Activated CD4-positive, alpha-beta T cell treated with anti-CD3 and anti-CD28 coated beads, Interleukin-2, amount 50 U/mL, for 4 hours (primary cell): Measurements from ENCODE around the gene ESPNL.

ENCODE experiments used
- DNase-seq, 2 experiments: peaks; one replicate each; pipeline ENCODE4 v3.0.0-alpha.2; 2020

ESPNL gene

DNA sequence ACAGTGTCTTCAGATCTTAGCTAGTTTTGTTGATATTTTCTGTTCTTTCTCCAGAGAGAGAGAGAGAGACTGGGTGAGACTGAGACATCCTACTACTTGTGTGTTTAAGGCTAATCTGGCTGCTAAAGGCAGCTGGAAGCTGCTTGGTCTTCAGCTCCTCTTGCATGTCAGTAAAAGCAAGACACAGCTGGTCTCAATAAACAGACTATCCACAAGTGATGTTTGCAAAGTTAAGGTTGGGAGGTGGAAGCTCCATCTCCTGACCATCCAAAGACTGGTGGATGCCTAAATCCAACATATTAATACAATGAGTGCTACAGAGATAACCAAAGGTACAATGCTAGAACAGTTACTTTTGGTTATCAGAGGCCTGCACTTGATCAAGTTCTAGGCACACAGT, 76.5 kb downstream of the ESPNL start:
- no peak for DNase-seq

DNA sequence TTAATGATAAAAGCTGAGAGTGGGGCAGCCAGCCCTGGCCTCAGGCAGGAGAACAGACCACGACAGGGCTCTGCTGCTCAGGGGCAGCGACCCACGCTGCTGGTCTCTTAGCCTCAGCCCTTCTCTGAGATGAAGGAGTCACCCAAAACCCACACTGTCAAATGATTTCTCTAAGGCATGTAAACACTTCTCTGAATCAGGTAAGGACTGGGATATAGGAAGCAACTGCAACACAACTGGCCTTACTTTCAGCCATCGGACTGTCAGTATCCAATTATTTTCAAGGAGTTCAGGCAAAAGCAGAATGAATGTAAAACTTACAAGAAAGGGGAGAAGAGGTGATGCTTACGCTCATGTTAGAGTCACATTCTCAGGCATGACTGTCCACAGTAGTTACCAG, 80.4 kb downstream of the ESPNL start:
- no peak for DNase-seq

DNA sequence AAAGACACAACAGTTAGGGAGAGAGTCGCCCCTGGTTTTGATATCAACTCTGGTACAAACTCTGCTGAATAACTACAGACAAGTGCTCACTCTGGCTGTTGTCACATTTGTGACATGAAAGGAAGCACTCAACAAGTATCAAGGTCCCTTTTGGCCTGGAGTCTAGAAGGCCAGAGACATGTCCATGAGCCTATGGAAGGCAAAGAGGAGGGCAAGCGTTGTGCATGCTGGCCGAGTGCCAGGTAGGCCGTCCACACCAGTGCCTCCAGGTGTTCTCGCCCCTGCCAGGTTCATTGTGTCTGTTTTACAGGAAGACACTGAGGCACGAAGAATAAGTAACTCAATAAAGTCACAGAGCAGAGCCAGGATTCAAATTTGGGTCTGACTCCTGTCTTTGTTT, 82.2 kb downstream of the ESPNL start:
- DNase-seq, result no peak
